CD4-positive, alpha-beta T cell treated with Interleukin-12 subunit alpha and Interleukin-12 subunit beta, for 1 hour (primary cell): ENCODE data around the gene CERT1.

Source experiments
- DNase-seq: peaks from one replicate; pipeline ENCODE4 v3.0.0-alpha.2; 2020

The CERT1 gene

DNA sequence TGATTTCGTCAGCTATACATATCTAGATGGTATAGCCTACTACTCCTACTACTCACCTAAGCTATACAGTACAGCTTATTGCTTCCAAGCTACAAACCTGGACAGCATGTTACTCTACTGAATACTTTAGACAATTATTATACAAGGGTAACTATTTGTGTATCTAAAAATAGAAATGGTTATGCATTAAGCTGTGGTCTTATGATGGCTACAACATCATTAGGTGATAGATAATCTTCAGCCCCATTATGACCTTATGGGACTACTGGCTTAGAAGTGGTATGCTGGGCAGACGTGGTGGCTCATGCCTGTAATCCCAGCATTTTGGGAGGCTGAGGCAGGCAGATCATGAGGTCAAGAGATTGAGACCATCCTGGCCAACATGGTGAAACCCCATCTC is 40.2 kb downstream of the CERT1 start:
- DNase-seq, result no peak

DNA sequence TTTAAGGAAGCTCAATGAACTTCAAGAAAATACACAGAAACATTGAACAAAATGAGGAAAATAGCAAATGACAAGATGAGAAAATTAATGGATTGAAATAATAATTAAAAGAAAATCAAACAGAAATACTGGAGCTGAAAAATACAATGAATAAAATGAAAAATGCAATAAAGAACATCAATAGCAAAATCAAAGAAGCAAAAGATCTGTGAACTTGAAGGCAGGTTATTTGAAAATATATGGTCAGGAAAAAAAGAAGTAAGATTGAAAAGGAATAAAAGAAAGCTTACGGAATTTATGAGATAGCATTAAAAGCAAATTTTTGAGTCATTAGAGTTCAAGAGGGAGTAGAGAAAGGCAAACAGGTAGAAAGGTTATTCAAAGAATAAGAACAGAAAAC is 42.4 kb downstream of the CERT1 start:
- DNase-seq, result no peak

GRCh38 chr5:75468593-75468992 is 42.8 kb downstream of the CERT1 start:
- no peak for DNase-seq

DNA sequence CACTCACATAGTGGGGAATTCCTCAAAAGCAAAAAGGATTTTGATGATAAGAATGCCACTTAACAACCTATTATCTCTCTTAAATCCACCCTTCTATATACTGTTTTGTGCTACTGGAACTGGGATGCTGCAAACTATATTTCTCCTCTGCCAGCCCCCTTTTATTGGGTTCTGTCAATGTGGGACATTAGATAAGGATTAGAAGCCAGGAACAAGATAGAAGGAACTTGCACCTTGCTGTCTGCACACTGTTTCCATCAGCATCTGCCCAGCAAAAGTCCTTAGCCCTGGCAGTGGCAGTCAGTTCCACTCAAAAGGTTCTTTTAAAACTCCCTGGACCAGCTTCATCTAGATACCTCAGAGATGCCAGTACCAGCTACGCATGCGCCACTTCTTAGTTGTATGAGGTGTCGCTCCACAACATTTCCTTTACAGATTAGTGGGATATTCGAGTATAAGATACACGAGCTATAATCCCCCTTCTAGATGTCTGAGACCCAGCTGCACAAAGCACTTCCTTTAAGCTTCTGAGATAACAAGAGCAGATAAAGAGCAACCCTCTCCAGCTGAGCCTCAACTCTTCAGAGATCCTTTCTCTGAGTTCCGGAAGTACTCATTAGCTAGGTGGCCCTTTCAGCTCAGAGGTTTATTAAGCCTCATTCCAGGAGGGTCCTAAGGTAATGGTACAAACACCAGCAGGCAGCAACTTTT is 45.3 kb downstream of the CERT1 start:
- no peak for DNase-seq

GRCh38 chr5:75465480-75465879 is 45.9 kb downstream of the CERT1 start:
- DNase-seq, result no peak

DNA sequence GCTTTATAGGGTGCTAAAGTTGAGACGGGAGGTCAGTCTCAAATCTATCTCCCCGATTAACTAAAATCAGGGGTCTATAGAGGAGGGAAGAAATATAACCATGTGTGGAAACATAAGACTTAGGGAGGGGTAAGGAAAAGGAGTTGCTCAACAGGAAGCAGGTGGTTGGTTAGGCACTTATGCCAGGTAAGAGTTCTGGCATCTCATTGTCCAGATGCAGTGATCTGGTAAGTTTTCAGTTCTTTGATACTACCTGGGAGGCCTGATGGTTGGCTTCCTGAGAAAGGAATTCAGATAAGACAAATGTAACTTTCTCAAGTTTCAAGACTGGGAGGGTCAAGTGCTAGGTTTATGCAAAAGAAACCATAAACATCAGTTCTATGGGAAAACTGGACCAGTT is 47.7 kb downstream of the CERT1 start:
- DNase-seq, result no peak

GRCh38 chr5:75461679-75462078 is 49.8 kb downstream of the CERT1 start:
- DNase-seq, result no peak

DNA sequence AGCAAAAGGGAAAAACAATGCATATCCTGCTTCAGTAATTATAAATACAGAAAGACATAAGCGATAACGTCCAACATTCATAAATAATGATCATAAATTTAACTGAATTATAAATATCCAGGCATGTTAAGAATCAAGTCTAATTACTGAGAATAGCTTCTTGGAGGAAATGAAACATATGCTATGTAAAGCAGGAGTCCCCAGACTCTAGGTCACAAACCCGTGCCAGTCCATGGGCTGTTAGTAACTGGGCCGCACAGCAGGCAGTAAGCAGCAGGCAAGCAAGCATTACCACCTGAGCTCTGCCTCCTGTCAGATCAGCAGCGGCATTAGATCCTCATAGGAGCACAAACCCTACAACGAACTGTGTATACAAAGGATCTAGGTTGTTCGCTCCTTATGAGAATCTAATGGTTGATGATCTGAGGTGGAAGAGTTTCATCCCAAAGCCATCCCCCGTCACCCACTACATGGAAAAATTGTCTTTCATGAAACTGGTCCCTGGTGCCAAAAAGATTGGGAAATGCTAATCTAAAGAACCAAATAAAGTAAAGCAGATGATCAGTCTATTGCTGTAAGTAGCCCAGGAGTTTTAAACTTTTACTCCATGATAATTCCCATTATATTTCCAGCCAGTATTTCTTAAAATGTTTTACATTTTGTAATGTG is 50.4 kb downstream of the CERT1 start:
- DNase-seq, result no peak

GRCh38 chr5:75460532-75460931 is 50.9 kb downstream of the CERT1 start:
- DNase-seq, result no peak

DNA sequence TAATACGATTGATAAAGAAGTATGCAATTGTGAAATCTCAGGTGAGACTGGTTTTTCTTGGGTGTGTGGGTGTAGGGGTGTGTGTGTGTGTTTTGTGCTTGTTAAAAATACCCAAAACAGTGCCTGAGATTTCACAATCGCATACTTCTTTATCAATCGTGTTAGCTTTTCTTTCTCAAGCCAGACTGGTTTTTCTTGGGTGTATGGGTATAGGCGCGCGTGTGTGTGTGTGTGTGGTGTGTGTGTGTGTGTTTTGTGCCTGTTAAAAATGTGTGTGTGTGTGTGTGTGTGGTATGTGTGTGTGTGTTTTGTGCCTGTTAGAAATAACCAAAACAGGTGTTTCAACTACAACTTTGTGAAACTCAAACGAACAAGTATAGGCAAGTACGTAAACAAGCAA is 53.7 kb downstream of the CERT1 start:
- no peak for DNase-seq

- DNase-seq, result no peak
These were observed 54.3 kb downstream of the CERT1 start for GRCh38 chr5:75457161-75457560.

GRCh38 chr5:75450069-75450468 is 61.4 kb downstream of the CERT1 start:
- no peak for DNase-seq

DNA sequence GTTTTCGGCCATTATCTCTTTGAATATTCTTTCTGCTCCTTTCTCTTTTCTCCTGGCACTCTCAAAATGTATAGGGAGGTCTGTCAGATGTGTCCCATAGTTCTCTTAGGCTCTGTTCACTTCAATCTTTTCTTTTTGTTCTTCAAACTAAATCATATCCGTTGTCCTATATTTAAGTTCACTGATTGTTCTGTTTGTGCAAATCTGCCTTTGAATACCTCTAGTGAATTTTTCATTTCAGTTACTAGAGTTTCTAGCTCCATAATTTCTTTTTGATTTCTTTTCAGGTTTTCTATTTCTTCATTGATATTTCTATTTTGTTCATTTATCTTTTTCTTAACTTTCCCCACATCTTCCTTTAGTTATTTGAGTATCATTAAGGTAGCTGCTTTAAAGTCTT is 65.4 kb downstream of the CERT1 start:
- no peak for DNase-seq

- DNase-seq, result no peak
These were observed 69.9 kb downstream of the CERT1 start for GRCh38 chr5:75441560-75441959.

GRCh38 chr5:75439276-75439675 is 72.2 kb downstream of the CERT1 start:
- DNase-seq, result no peak

DNA sequence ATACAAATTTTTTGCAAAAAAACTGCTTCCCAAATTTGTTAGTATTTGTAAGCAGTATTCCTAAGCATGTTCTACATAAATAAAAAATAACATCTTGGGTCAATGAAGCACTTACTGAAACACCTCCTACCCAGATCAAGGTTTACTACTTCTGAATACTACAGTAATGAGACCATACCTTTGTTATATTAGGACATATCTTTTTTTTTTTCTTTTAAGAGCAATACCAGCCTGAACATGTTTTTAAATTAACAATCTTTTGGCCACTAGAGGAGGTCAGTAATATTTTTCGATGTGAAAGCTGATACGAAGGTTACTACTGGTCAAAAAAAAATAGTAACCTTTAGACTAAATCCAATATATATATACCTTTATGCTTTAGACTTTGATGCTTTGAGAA is 72.7 kb downstream of the CERT1 start:
- no peak for DNase-seq

GRCh38 chr5:75435096-75435495 is 76.3 kb downstream of the CERT1 start:
- no peak for DNase-seq

GRCh38 chr5:75433814-75434506 is 77.5 kb downstream of the CERT1 start:
- no peak for DNase-seq

DNA sequence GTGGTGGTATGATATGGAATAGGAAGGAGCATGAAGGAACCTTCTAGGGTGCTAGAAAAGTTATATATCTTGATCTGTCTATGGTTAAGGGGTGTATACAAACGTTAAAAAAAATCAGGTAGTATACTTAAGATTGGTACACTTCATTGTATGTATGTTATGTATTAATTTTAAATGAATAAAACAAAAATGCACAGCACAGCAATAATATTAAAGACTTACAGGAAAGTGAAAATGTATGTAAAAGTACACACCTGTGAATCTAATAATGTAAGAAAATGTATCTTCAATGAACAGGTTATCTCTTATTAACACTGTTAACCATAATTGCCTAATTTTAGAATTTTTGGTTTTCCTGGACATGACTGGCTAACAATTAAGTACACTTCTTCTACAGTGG is 97.2 kb downstream of the CERT1 start:
- no peak for DNase-seq

DNA sequence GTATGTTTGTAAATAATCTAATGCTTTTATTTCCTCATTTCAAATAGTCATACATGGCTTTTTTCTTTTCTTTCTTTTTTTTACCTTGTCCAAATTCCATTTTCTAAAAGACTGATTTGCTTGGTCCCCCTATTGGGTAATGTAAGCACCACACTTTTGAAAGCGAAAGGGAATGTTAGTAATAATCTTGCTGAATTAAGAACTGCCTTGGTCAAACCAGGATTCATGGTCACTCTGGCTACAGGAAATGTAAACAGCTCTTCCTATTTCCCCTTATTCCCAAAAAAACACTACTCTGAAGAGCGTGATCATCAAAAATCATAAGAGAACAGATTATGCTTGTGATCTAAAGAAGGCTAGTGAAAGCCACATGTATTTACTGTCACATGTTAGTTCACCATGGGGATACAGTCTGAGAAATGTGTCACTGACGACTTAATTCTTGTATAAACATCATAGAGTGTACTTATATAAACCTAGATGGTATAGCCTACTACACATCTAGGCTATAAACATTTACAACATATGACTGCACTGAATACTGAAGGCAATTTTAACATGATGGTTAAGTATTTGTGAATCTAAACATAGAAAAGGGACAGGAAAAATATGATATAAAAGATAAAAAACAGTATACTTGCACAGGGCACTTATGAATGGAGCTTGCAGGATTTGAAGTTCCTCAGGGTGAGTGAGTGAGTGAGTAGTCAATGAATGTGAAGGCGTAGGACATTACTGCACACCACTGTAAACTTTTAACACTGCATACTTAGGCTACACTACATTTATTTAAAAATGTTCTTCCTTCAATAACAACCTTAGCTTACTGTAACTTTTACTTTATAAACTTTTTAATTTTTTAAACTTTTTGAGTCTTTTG is 99.1 kb downstream of the CERT1 start:
- no peak for DNase-seq

DNA sequence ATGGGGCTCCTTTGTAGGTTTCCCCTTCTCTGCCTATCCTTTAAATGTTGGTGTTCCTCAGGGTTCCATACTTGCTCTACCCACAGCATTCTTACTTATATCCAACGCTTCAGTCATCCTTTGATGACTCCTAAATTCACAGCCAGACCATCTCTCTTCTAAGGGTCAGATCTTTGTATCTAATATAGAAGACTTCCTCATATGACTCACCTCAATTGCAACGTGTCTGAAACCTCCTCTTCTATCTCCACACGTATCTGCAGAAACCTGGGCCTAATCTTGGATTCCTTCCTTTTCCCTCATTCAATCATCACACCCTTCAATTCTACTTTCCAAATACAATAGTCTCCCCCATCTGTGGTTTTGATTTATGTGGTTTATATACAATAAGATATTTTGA is 106.1 kb downstream of the CERT1 start:
- no peak for DNase-seq

DNA sequence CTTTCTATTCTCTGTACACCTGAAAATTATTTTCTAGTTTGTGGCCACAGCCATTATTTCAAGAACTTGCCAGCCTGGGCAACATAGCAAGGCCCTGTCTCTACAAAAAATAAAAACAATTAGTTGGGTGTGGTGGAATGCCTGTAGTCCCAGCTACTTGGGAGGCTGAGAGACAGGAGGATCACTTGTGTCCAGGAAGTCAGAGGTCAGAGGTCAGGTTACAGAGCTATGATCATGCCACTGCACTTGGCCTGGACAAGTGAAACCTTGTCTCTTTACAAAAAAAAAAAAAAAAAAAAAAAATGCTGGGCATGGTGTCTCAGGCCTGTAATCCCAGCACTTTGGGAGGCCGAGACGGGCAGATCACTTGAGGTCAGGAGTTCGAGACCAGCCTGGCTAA is 116.2 kb downstream of the CERT1 start:
- no peak for DNase-seq

DNA sequence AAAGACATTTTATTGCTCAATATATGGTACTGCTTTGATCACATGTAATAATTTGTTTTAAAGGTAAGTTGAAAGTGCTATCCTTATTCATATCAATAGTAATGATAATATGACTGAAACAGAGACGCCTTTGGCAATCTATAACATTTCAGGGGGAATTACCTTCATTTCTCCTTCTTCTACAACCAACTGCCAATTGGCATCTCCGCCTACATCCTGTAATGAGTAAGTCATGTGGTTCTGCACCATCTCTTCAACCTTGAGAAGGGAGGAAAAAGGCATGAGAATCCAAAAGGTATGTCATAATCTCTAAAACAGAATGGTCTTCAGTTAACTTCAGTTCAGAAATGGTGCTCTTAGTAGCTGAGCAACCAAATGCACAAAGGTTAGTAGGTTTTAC is 122.0 kb downstream of the CERT1 start:
- no peak for DNase-seq
